ENCODE measurements around the gene MMD2. TPM values are rescaled to one million over a fixed set of nuclear protein-coding genes. Genes with fewer than 3 reads are reported as not detected.

Gene MMD2
- total and polyA plus RNA-seq, 2 donors (not counting 1 experiment from before 2014, with no cell fraction given) = not detected

GRCh38 chr7:4998244-4998643 lies 39.3 kb upstream of the MMD2 start:
- no peak overlapping the region for H2AFZ ChIP-seq (ENCODE audit: low read length)
- H3K4me1 ChIP-seq (ENCODE audit: control insufficient read depth, extremely low read depth, insufficient read depth, low read length) = no peaks in the 10 kb centered on the region
- no peak overlapping the region for H3K4me2 ChIP-seq (ENCODE audit: extremely low read depth, insufficient read depth, low read length)
- H3K27ac ChIP-seq (ENCODE audit: insufficient read depth, low read length) = no peak overlapping the region
- H3K36me3 ChIP-seq (ENCODE audit: control insufficient read depth, insufficient read depth, low read length) = peaks cover 10% of the 10 kb centered on the region
- H4K20me1 ChIP-seq (ENCODE audit: control insufficient read depth, extremely low read depth, insufficient read depth, low read length) = no peaks in the 10 kb centered on the region
- no peaks in the 10 kb centered on the region for H3K27me3 ChIP-seq (ENCODE audit: control insufficient read depth, insufficient read depth, low read length)
- DNase-seq (ENCODE audit: low read depth in 2 of 2) = no peak
- TF ChIP-seq EZH2 (IDR thresholded peaks at IDR 0.05; ENCODE audit: low read length, missing control alignments) (no peak), CTCF (conservative IDR thresholded peaks at IDR 0.05 in 1 of 2, IDR thresholded peaks at IDR 0.05 in 1 of 2; ENCODE audit: low read depth in 1 of 2, low read length in 2 of 2) (no peak)
- H3K79me2 ChIP-seq (ENCODE audit: control insufficient read depth, insufficient read depth, low read length) = no peaks in the 10 kb centered on the region
- no peaks in the 10 kb centered on the region for H3K9me3 ChIP-seq (ENCODE audit: control insufficient read depth, insufficient read depth, low read depth, low read length)
- no peak overlapping the region for H3K4me3 ChIP-seq (replicated peaks in 1 of 4; ENCODE audit: control extremely low read depth in 1 of 4, insufficient read depth in 1 of 4, low read depth in 3 of 4, low read length in 4 of 4)
- H3K9ac ChIP-seq (ENCODE audit: insufficient read depth, low read length) = no peak overlapping the region

GRCh38 chr7:4996696-4997222 lies 37.8 kb upstream of the MMD2 start:
- H3K9me3 ChIP-seq (ENCODE audit: control insufficient read depth, insufficient read depth, low read depth, low read length) = no peaks in the 10 kb centered on the region
- no peak for DNase-seq (ENCODE audit: low read depth in 2 of 2)
- no peaks in the 10 kb centered on the region for H3K27me3 ChIP-seq (ENCODE audit: control insufficient read depth, insufficient read depth, low read length)
- no peaks in the 10 kb centered on the region for H3K4me1 ChIP-seq (ENCODE audit: control insufficient read depth, extremely low read depth, insufficient read depth, low read length)
- no peak for TF ChIP-seq CTCF (conservative IDR thresholded peaks at IDR 0.05 in 1 of 2, IDR thresholded peaks at IDR 0.05 in 1 of 2; ENCODE audit: low read depth in 1 of 2, low read length in 2 of 2)
- no peak for TF ChIP-seq EZH2 (IDR thresholded peaks at IDR 0.05; ENCODE audit: low read length, missing control alignments)
- no peak overlapping the region for H3K27ac ChIP-seq (ENCODE audit: insufficient read depth, low read length)
- peaks cover 14% of the 10 kb centered on the region for H3K36me3 ChIP-seq (ENCODE audit: control insufficient read depth, insufficient read depth, low read length)
- no peaks in the 10 kb centered on the region for H3K79me2 ChIP-seq (ENCODE audit: control insufficient read depth, insufficient read depth, low read length)
- no peak overlapping the region for H3K4me3 ChIP-seq (replicated peaks in 1 of 4; ENCODE audit: control extremely low read depth in 1 of 4, insufficient read depth in 1 of 4, low read depth in 3 of 4, low read length in 4 of 4)
- H3K9ac ChIP-seq (ENCODE audit: insufficient read depth, low read length) = no peak overlapping the region
- no peak overlapping the region for H2AFZ ChIP-seq (ENCODE audit: low read length)
- H4K20me1 ChIP-seq (ENCODE audit: control insufficient read depth, extremely low read depth, insufficient read depth, low read length) = no peaks in the 10 kb centered on the region
- H3K4me2 ChIP-seq (ENCODE audit: extremely low read depth, insufficient read depth, low read length) = no peak overlapping the region

GRCh38 chr7:4995429-4995969 lies 36.5 kb upstream of the MMD2 start:
- Histone ChIP-seq H3K4me1 (ENCODE audit: control insufficient read depth, extremely low read depth, insufficient read depth, low read length) (no peaks in the 10 kb centered on the region), H3K4me3 (replicated peaks in 1 of 4; ENCODE audit: control extremely low read depth in 1 of 4, insufficient read depth in 1 of 4, low read depth in 3 of 4, low read length in 4 of 4) (no peak overlapping the region), H4K20me1 (ENCODE audit: control insufficient read depth, extremely low read depth, insufficient read depth, low read length) (no peaks in the 10 kb centered on the region), H3K9ac (ENCODE audit: insufficient read depth, low read length) (no peak overlapping the region), H3K27ac (ENCODE audit: insufficient read depth, low read length) (no peak overlapping the region), H3K27me3 (ENCODE audit: control insufficient read depth, insufficient read depth, low read length) (no peaks in the 10 kb centered on the region), H3K9me3 (ENCODE audit: control insufficient read depth, insufficient read depth, low read depth, low read length) (no peaks in the 10 kb centered on the region), H2AFZ (ENCODE audit: low read length) (no peak overlapping the region), H3K4me2 (ENCODE audit: extremely low read depth, insufficient read depth, low read length) (no peak overlapping the region), H3K36me3 (ENCODE audit: control insufficient read depth, insufficient read depth, low read length) (peaks cover 15% of the 10 kb centered on the region), H3K79me2 (ENCODE audit: control insufficient read depth, insufficient read depth, low read length) (no peaks in the 10 kb centered on the region)
- DNase-seq (ENCODE audit: low read depth in 2 of 2) = no peak
- no peak for TF ChIP-seq CTCF (conservative IDR thresholded peaks at IDR 0.05 in 1 of 2, IDR thresholded peaks at IDR 0.05 in 1 of 2; ENCODE audit: low read depth in 1 of 2, low read length in 2 of 2)
- no peak for TF ChIP-seq EZH2 (IDR thresholded peaks at IDR 0.05; ENCODE audit: low read length, missing control alignments)

All from fibroblast of lung (primary cell).